Activated T-helper 1 cell treated with Interleukin-2 at 50 U/mL for 16 hours (primary cell): ENCODE data around the gene VPS51.
"Not testable (repeated sequence)": the region's sequence is repeated elsewhere in the genome, so short reads cannot be mapped to it uniquely, and the experiment has no call there.

Experiments
- DNase-seq: peaks from one replicate; pipeline ENCODE4 v3.0.0-alpha.2; 2020; ENCODE audit warnings: low read depth

VPS51 gene

GRCh38 chr11:65107751-65108468 lies 11.9 kb downstream of the VPS51 start:
- DNase-seq: no peak

- no peak for DNase-seq
These were observed 12.6 kb downstream of the VPS51 start for GRCh38 chr11:65108469-65109123.

GRCh38 chr11:65109231-65110198 lies 13.5 kb downstream of the VPS51 start:
- DNase-seq: no peak

DNA sequence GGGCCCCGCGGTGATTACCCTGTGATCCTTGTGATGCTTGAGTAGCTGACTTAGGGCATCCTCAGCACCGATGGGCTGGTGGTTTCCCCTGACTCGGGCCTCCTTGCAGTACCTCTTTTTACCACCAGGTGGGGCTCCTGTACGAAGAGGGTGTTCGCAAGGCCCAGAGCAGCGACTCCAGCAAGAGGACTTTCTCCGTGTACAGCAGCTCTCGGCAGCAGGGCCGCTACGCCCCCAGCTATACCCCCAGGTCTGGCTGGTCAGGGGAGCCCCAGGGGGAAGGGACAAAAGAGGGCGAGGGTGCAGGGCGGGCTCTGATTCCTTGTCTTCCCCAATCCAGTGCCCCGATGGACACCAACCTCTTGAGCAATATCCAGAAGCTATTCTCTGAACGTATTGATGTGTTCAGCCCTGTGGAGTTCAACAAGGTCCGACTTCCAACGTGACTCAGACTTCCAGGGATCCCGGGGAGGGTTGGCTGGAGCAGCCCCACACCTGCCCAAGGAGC lies 14.4 kb downstream of the VPS51 start:
- DNase-seq: peak; percentile 88

GRCh38 chr11:65111159-65111743 lies 15.2 kb downstream of the VPS51 start:
- no peak for DNase-seq

- peak; percentile 90 for DNase-seq
These were observed 15.9 kb downstream of the VPS51 start, which contains the start of gene TM7SF2 for GRCh38 chr11:65111744-65112545. Gene TM7SF2 (plus strand): TSS chr11:65111872. CDS start chr11:65112016, 144 bp downstream.

DNA sequence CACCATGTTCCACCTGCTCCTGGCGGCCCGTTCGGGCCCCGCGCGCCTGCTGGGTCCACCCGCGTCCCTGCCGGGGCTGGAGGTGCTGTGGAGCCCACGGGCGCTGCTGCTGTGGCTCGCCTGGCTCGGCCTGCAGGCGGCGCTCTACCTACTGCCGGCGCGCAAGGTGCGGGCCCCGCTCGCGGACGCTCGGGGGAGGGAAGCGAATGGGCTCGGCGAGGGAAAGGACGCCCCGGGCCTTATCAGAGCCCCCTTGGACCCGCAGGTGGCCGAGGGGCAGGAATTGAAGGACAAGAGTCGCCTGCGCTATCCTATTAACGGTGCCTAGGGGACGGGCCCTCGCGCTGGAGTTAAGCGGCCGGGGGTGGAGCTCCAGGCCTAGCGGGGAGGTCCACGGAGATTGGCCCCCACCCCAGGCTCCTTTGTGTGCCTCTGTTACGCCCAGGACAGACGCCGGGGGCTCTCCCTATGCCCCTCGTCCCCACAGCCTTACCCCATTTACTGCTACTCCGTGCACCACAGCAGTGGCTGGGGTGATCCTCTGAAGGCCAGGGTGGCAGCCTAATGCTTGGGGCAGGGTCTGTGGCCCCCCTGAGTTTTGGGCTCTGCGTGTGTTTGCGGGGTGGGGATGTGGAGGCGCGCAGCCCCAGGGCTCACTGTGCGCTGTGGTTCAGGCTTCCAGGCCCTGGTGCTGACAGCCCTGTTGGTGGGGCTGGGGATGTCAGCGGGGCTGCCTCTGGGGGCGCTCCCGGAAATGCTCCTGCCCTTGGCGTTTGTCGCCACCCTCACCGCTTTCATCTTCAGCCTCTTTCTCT lies 16.7 kb downstream of the VPS51 start:
- peak; percentile 71 for DNase-seq

DNA sequence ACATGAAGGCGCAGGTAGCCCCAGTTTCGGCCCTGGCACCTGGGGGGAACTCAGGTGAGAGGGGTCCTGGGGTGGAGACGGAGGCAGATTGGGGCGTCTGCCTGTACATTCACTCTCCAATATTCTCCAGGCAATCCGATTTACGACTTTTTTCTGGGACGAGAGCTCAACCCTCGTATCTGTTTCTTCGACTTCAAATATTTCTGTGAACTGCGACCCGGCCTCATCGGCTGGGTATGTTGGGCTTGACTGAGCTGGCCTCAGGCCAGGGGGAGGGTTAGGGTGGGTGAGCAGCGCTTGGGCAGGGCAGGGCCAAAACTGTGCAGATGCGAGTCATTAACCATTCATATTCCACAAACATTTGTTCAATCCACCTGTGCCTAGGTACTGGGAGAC lies 17.3 kb downstream of the VPS51 start:
- no peak for DNase-seq

DNA sequence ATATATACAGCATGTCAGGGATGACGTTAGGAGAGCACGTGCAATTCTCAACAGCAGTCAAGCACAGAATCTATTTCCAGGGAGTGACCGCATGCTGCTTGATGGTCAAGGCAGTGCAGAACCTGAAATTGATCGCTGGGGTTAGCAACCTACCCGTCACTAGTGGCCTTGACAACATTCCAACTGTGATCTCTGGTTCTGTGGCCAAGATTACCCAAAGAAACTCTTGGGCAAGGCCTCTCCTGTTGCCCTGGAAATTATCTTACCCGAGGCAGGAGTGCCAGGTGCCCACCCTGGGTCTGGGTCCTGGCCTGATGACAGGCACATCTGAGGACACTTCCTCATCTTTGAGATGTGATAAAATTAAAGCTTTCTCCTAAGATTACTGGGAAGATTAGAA lies 17.8 kb downstream of the VPS51 start:
- DNase-seq: no peak

- no peak for DNase-seq
These were observed 18.6 kb downstream of the VPS51 start for GRCh38 chr11:65114538-65115171.

DNA sequence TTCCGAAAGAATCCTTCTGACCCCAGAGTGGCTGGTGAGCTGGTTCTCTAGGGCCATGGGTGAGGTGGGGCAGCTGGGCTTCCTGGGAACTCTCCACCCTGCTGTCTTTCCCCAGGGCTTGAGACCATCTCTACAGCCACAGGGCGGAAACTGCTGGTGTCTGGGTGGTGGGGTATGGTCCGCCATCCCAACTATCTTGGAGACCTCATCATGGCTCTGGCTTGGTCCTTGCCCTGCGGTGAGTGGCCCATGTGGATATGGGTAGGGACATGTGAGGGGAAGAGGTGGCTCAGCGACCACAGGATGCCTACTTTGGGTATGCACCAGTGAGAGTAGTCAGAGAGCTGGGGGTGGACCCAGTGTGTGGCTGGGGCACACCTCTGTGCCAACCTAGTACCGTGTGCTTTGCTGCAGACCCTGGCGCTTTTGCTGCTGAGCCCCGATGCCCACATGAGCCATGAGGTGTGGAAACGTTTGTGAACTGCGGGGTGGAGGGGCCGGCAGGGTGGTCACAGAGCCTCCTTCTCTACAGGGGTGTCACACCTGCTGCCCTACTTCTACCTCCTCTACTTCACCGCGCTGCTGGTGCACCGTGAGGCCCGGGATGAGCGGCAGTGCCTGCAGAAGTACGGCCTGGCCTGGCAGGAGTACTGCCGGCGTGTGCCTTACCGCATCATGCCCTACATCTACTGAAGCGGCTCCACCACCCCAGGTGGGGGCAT lies 19.5 kb downstream of the VPS51 start:
- DNase-seq: no peak

DNA sequence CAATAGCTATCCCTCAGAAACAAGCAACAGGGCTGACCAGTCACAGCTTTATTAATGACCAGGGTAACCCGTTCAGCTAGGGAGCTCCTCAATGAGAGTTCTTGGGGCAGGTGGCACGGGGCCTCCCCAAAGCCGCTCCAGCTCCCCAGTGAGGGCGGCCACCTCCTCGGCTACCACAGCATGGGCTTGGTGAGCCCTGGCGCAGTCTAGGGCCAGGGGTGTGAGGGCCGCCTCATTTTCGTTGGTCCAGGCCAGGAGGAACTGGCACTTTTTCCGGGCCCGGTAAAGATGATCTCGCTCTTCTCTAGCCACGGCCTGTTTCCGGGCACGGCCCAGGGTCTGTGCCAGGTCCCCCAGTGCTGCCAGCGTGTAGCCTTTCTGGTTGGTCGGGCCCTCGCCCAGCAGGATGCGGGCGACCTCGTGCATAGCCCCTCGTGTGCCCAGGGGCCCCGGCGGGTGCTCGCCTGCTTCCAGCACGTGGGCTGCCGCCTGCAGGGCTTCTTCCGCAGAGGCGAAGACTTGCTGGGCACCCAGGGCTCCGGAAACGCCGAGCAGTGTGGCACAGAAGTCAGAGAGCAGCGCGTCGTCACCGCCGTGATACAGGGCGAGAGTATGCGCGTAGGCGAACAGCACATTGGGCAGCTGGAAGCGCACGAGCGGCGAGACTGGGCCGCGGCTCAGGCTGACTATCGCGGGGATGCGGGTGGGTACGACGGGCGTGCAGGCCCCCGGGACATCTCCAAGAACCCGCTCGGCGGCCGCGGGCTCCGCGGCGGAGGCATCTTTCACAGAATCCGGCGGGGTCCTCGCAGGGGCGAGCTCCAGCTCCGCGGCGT lies 20.6 kb downstream of the VPS51 start:
- no peak for DNase-seq

DNA sequence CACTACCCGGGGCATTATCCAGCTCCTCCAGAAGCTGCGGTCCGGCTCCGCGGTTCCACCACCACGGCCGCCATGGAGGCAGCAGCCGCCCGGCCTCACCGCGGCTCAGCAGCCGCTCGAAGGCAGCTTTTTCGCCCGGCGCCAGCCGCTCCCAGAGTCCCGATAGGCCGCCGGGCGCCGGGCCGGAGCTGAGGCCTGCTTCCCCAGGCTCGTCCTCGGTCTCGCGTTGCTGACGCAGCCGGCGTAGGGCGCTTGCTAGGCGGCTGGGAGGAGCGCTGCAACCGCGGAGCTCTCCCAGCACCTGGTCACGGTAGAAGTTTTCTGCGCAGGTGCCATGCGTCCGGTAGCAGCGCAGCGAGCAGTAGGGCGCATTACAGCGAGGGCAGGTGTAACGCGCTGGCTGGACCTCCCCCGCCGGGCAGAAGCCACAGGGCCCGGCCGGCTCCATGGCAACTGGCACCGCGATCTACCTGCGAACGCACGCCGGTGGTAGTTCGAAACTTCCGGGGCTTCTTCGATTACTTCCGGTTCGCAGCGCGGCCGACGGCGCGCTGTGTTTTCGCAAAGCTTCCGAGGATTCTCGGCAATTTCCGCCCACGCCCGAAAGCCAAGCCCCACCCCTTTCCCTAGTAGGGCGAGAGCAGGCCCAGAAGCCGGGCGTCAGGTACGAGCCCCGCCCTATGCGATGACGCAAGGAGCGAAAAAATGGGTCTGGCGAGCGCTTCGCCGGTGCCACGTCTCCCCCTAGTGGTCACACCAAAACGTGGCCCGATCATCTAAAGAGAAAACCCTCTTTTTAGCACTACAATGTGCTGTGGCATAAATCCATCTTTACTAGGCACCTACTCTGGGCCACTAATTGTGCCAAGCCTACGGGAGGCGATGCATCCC lies 21.4 kb downstream of the VPS51 start, which contains the start of gene ZNHIT2:
Gene ZNHIT2, minus strand, starts transcription at position 496 of the 891 bp plus-strand sequence. Its CDS starts 48 bp downstream, at position 448.
- DNase-seq: peak; percentile 99

DNA sequence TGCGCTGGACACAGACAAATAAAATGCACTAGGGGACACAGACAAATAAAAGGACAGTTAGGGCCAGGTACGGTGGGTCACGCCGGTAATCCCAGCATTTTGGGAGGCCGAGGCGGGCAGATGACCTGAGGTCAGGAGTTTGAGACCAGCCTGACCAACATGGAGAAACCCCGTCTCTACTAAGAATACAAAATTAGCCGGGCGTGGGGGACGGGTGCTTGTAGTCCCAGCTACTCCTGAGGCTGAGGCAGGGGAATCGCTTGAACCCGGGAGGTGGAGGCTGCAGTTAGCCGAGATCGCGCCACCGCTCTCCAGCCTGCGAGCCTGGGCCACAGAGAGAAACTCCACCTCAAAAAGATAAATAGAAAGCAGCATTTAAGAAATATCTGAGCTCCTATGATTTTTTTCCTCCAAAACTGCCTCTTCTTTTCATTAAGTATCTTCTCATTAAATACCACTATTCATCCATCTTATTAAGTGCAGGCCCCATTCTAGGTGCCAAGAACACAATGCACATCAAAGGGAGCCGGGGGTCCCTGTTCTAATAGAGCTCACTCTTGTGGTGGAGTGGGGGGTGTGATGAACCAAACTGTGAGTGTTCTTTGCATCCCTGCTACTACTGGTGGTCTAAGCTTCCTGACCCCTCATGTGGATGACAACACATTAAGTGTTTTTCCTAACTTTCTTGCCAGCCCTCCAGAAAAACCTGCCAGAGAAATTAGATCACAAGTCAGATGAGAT lies 22.3 kb downstream of the VPS51 start:
- DNase-seq: no peak

DNA sequence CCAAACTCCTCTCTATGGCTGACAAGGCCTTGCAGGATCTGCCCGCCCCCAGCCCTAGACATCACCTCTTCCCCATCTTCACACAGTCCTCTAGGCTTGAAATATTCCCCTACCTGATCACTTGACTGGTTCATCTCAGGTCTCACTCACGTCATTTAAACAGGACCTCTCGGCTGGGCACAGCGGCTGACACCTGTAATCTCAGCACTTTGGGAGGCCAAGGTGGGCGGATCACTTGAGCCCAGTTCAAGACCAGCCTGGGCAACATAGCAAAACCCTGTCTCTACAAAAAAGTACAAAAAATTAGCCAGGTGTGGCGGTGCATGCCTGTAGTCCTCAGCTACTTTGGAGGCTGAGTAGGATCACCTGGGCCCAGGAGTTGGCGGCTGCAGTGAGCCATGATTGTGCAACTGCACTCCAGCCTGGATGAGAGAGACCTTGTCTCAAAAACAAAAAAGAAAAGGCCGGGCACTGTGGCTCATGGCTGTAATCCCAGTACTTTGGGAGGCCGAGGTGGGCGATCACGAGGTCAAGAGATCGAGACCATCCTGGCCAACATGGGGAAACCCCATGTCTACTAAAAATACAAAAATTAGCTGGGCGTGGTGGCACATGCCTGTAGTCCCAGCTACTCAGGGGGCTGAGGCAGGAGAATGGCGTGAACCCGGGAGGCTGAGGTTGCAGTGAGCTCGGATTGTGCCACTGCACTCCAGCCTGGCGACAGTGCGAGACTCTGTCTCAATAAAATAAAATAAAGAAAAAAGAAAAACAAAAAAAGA lies 23.1 kb downstream of the VPS51 start:
- DNase-seq: not testable (repeated sequence)

DNA sequence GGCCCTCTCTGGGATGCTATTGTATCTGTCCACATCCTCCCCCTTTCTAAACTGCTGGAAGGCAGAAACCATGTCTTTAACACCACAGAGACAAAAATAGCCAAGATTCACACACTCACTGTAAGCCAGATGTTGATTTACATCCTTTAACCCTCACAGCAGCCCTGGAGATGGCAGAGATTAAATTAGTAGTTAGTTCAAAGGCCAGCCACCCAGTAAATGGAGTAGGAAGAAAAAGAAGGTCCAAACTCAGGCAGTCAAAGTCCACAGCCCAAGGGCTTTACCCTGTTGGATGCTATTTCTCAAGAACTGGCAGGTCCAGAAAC lies 23.6 kb downstream of the VPS51 start:
- no peak for DNase-seq
